GM06990 (cell line): ENCODE measurements around the gene URB1.

Experiments
- DNase-seq: peaks from one replicate; pipeline ENCODE4 v3.0.0-alpha.2; 2011; ENCODE audit not compliant: insufficient read length; ENCODE audit errors: extremely low read depth
- H3K27me3 ChIP-seq: replicated peaks from 2 replicates; pipeline ENCODE4 v1.6.0; 2011; ENCODE audit warnings: low read length; ENCODE audit not compliant: control insufficient read depth, insufficient read depth
- H3K36me3 ChIP-seq: 2 replicates; pipeline ENCODE4 v1.5.1; 2011; ENCODE audit warnings: low read length; ENCODE audit not compliant: control insufficient read depth, insufficient read depth
- H3K4me3 ChIP-seq: replicated peaks from 2 replicates; pipeline ENCODE4 v1.5.1; 2011; ENCODE audit warnings: low read depth, mild to moderate bottlenecking, control low read depth, low read length
- CTCF ChIP-seq: IDR thresholded peaks from 2 replicates; pipeline ENCODE4 v1.5.1; 2011; ENCODE audit warnings: low read length, control low read depth, mild to moderate bottlenecking, inconsistent platforms; ENCODE audit not compliant: insufficient read depth, poor library complexity, severe bottlenecking

Gene URB1

GRCh38 chr21:32261929-32262328, 130.9 kb downstream of the URB1 start:
- Histone ChIP-seq H3K4me3 (no peak overlapping the region), H3K27me3 (no peaks in the 10 kb centered on the region), H3K36me3 (peaks cover under 1% of the 10 kb centered on the region)
- DNase-seq = no peak
- TF ChIP-seq CTCF = no peak
